ENCODE measurements around the gene PEX16. TPM values are rescaled to one million over a fixed set of nuclear protein-coding genes. Genes with fewer than 3 reads are reported as not detected.

The PEX16 gene
- total and polyA plus RNA-seq, 2 of the 13 experiments (the other 11 are each of a cell fraction or from before 2014, with no cell fraction given) = 12.5 to 21.8 TPM

DNA sequence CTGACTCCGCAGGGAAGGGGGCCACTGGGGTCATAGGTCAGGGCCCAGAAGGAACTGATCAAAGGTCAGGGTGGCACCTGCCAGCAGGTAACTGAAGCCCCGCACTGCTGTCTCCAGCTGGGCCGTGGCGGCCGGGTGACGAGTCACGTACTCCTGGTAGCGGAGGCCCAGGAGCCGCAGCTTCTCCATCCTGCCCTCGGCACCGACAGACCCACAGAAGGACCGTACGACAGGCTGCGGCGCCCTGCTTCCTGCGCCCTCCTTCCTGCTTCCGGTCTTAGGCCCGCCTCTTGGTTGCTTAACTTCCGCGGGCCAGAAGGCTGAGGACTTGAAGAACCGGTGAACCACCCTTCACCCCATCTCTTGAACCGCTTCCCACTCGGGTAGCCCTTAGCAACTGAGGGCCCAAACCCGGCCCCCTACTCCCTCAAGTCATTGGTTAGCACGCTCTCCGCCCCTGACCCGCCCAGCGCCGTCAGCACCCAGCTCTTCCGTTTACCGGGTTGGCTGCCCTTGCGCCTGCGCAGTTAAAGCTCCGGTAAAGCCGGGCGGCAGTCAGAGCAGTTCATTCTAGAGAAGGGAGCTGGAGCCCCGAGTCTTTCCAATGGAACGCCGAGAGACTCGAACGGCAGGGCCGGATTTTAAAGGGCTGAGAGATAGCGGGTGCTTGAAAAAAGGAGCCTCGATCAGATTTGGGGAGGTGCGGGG is at the start of gene PEX16 (continued):
- TF ChIP-seq, protein P1, sequence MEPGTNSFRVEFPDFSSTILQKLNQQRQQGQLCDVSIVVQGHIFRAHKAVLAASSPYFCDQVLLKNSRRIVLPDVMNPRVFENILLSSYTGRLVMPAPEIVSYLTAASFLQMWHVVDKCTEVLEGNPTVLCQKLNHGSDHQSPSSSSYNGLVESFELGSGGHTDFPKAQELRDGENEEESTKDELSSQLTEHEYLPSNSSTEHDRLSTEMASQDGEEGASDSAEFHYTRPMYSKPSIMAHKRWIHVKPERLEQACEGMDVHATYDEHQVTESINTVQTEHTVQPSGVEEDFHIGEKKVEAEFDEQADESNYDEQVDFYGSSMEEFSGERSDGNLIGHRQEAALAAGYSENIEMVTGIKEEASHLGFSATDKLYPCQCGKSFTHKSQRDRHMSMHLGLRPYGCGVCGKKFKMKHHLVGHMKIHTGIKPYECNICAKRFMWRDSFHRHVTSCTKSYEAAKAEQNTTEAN (CRISPR knock-in tag; conservative IDR thresholded peaks at IDR 0.05) = 0 out of 2 replicates have a peak, but pooled peaks have one; percentile 45
- TF ChIP-seq, protein P2, sequence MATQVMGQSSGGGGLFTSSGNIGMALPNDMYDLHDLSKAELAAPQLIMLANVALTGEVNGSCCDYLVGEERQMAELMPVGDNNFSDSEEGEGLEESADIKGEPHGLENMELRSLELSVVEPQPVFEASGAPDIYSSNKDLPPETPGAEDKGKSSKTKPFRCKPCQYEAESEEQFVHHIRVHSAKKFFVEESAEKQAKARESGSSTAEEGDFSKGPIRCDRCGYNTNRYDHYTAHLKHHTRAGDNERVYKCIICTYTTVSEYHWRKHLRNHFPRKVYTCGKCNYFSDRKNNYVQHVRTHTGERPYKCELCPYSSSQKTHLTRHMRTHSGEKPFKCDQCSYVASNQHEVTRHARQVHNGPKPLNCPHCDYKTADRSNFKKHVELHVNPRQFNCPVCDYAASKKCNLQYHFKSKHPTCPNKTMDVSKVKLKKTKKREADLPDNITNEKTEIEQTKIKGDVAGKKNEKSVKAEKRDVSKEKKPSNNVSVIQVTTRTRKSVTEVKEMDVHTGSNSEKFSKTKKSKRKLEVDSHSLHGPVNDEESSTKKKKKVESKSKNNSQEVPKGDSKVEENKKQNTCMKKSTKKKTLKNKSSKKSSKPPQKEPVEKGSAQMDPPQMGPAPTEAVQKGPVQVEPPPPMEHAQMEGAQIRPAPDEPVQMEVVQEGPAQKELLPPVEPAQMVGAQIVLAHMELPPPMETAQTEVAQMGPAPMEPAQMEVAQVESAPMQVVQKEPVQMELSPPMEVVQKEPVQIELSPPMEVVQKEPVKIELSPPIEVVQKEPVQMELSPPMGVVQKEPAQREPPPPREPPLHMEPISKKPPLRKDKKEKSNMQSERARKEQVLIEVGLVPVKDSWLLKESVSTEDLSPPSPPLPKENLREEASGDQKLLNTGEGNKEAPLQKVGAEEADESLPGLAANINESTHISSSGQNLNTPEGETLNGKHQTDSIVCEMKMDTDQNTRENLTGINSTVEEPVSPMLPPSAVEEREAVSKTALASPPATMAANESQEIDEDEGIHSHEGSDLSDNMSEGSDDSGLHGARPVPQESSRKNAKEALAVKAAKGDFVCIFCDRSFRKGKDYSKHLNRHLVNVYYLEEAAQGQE (IDR thresholded peaks at IDR 0.05; ENCODE audit: borderline replicate concordance in 1 of 2, low read depth in 1 of 2, low read length in 2 of 2) = peak in 1 of 2 experiments; percentile 17; a peak in 1 of 4 replicates
- TF ChIP-seq ZNF350 (CRISPR knock-in tag; IDR thresholded peaks at IDR 0.05; ENCODE audit: borderline replicate concordance, low read depth) (no peak; the same call in 1 of the 2 replicates), SMYD3 (CRISPR knock-in tag; IDR thresholded peaks at IDR 0.05) (no peak; the same call in 1 of the 2 replicates), FOSL2 (CRISPR knock-in tag; IDR thresholded peaks at IDR 0.05) (peak; percentile 12; the same call in 1 of the 2 replicates), ZNF564 (CRISPR knock-in tag; IDR thresholded peaks at IDR 0.05) (no peak), EZH2 (conservative IDR thresholded peaks at IDR 0.05; ENCODE audit: low read depth, low read length) (no peak), MAFF (IDR thresholded peaks at IDR 0.05; ENCODE audit: low read depth, low read length) (no peak), MTA1 (CRISPR knock-in tag; IDR thresholded peaks at IDR 0.05; ENCODE audit: borderline replicate concordance) (peak; percentile 56; the same call in 1 of the 2 replicates), NFKBIZ (CRISPR knock-in tag; IDR thresholded peaks at IDR 0.05) (no peak)
- TF ChIP-seq, protein P3, sequence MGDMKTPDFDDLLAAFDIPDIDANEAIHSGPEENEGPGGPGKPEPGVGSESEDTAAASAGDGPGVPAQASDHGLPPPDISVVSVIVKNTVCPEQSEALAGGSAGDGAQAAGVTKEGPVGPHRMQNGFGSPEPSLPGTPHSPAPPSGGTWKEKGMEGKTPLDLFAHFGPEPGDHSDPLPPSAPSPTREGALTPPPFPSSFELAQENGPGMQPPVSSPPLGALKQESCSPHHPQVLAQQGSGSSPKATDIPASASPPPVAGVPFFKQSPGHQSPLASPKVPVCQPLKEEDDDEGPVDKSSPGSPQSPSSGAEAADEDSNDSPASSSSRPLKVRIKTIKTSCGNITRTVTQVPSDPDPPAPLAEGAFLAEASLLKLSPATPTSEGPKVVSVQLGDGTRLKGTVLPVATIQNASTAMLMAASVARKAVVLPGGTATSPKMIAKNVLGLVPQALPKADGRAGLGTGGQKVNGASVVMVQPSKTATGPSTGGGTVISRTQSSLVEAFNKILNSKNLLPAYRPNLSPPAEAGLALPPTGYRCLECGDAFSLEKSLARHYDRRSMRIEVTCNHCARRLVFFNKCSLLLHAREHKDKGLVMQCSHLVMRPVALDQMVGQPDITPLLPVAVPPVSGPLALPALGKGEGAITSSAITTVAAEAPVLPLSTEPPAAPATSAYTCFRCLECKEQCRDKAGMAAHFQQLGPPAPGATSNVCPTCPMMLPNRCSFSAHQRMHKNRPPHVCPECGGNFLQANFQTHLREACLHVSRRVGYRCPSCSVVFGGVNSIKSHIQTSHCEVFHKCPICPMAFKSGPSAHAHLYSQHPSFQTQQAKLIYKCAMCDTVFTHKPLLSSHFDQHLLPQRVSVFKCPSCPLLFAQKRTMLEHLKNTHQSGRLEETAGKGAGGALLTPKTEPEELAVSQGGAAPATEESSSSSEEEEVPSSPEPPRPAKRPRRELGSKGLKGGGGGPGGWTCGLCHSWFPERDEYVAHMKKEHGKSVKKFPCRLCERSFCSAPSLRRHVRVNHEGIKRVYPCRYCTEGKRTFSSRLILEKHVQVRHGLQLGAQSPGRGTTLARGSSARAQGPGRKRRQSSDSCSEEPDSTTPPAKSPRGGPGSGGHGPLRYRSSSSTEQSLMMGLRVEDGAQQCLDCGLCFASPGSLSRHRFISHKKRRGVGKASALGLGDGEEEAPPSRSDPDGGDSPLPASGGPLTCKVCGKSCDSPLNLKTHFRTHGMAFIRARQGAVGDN (CRISPR knock-in tag; IDR thresholded peaks at IDR 0.05) = peak; percentile 70
- TF ChIP-seq, protein P4, sequence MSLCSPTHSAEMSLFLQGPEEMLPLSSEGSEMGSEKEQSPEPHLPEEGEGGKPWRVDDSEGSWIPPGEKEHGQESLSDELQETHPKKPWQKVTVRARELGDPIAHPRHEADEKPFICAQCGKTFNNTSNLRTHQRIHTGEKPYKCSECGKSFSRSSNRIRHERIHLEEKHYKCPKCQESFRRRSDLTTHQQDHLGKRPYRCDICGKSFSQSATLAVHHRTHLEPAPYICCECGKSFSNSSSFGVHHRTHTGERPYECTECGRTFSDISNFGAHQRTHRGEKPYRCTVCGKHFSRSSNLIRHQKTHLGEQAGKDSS (CRISPR knock-in tag; IDR thresholded peaks at IDR 0.05; ENCODE audit: borderline replicate concordance, low read depth) = peak; percentile 73; the same call in 1 of the 2 replicates
- TF ChIP-seq, protein P5, sequence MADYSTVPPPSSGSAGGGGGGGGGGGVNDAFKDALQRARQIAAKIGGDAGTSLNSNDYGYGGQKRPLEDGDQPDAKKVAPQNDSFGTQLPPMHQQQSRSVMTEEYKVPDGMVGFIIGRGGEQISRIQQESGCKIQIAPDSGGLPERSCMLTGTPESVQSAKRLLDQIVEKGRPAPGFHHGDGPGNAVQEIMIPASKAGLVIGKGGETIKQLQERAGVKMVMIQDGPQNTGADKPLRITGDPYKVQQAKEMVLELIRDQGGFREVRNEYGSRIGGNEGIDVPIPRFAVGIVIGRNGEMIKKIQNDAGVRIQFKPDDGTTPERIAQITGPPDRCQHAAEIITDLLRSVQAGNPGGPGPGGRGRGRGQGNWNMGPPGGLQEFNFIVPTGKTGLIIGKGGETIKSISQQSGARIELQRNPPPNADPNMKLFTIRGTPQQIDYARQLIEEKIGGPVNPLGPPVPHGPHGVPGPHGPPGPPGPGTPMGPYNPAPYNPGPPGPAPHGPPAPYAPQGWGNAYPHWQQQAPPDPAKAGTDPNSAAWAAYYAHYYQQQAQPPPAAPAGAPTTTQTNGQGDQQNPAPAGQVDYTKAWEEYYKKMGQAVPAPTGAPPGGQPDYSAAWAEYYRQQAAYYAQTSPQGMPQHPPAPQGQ (CRISPR knock-in tag; IDR thresholded peaks at IDR 0.05; ENCODE audit: borderline replicate concordance) = no peak
